ENCODE results near the gene ADAMTSL2.

DNA sequence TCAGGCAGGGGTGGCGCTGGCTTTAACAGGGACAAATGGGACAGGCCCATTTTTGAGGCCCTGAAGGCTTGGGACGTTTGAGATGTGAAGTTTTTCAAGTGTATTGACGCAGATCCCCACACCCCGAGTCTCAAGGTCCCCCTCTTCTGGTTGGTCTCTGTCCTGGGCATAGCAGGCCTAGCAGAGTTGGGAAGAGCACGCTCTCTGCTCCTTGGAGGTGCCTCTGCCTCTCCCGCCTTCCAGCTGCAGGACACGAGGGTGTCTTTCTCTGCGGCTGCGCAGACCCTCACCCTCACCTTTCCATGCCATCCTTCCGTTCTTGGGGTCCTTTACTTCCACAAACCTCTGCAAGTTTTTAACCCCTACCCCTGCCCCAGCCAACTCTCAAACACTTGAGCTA, 18.6 kb downstream of the ADAMTSL2 start:
- TF ChIP-seq, protein P1, sequence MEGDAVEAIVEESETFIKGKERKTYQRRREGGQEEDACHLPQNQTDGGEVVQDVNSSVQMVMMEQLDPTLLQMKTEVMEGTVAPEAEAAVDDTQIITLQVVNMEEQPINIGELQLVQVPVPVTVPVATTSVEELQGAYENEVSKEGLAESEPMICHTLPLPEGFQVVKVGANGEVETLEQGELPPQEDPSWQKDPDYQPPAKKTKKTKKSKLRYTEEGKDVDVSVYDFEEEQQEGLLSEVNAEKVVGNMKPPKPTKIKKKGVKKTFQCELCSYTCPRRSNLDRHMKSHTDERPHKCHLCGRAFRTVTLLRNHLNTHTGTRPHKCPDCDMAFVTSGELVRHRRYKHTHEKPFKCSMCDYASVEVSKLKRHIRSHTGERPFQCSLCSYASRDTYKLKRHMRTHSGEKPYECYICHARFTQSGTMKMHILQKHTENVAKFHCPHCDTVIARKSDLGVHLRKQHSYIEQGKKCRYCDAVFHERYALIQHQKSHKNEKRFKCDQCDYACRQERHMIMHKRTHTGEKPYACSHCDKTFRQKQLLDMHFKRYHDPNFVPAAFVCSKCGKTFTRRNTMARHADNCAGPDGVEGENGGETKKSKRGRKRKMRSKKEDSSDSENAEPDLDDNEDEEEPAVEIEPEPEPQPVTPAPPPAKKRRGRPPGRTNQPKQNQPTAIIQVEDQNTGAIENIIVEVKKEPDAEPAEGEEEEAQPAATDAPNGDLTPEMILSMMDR (IDR thresholded peaks at IDR 0.05) = no peak
- no peak for TF ChIP-seq POLR2A (IDR thresholded peaks at IDR 0.05)
- no peak for TF ChIP-seq EP300 (IDR thresholded peaks at IDR 0.05)

Data from ovary (tissue), 3 donors.